Heart right ventricle (tissue), 16 donors: ENCODE measurements around the gene CHKA. TPM values are rescaled to one million over a fixed set of nuclear protein-coding genes. Genes with fewer than 3 reads are reported as not detected.

Source experiments
- ATAC-seq, 8 donors: fragments of 200-7000 bp; cut with Tn5 transposase; one replicate each; pipeline ENCODE4 v1.9.1; 2020; ENCODE audit warnings: mild to moderate bottlenecking in 8 of 8, moderate library complexity in 8 of 8, moderate number of reproducible peaks in 1 of 8
- DNase-seq, 2 donors: peaks; one replicate each; pipeline ENCODE4 v3.0.0-alpha.2; 2020
- H3K27ac ChIP-seq, 10 donors: fragments of 200-600 bp; sonication (generic) in 2 of 10; one replicate each; pipeline versions ENCODE4 v1.5.0 to v1.8.0; 2020 to 2022; ENCODE audit warnings: mild to moderate bottlenecking in 3 of 10
- H3K27me3 ChIP-seq, 7 donors: fragments of 200-600 bp; one replicate each; pipeline ENCODE4 v1.8.0; 2021 to 2022; ENCODE audit warnings: mild to moderate bottlenecking in 2 of 7
- H3K36me3 ChIP-seq, 9 donors: fragments of 200-600 bp; sonication (generic) in 1 of 9; one replicate each; pipeline versions ENCODE4 v1.5.0 to v1.8.0; 2020 to 2022; ENCODE audit warnings: mild to moderate bottlenecking in 2 of 9
- H3K4me1 ChIP-seq, 9 donors: fragments of 200-600 bp; sonication (generic) in 1 of 9; one replicate each; pipeline versions ENCODE4 v1.5.0 to v1.8.0; 2020 to 2022; ENCODE audit warnings: mild to moderate bottlenecking in 4 of 9
- H3K4me3 ChIP-seq, 10 donors: fragments of 200-600 bp; sonication (generic) in 2 of 10; one replicate each; pipeline versions ENCODE4 v1.5.0 to v1.8.0; 2020 to 2022; ENCODE audit warnings: mild to moderate bottlenecking in 7 of 10, moderate library complexity in 2 of 10
- H3K9me3 ChIP-seq, 11 donors: fragments of 200-600 bp in 10 of 11; sonication (generic) in 2 of 11; one replicate each; pipeline versions ENCODE4 v1.5.0 to v1.8.0; 2013 to 2022; ENCODE audit warnings: mild to moderate bottlenecking in 2 of 11, control low read depth in 1 of 11, moderate library complexity in 1 of 11
- WGBS, 2 donors: extraction: QIAGEN DNeasy Blood & Tissue Kit; methylation state at CpG; one replicate each; pipeline ENCODE4 v1.1.7; 2013; ENCODE audit warnings: inconsistent platforms in 1 of 2; 5-methylcytosine and 5-hydroxymethylcytosine counted together
- intact Hi-C, 10 donors: fragments of 100-400 bp; cut with DNase I; formaldehyde crosslinking; loops; one replicate each; pipeline versions ENCODE4 v1.11.1 to v1.14.2; 2022
- polyA plus RNA-seq, 2 donors: library from polyadenylated mRNA; stranded (reverse); fragments of 200-250 nt; gene quantifications; one replicate each; pipeline ENCODE4 v1.2.3, GENCODE V29; 2013
- total RNA-seq, 10 donors: library from RNA; stranded (reverse); fragmentation: NEBNext Ultra II Directional in 3 of 10; extraction: Animal tissue kit (Norgen Biotek cat#: 25700) in 3 of 10; gene quantifications; one replicate each; pipeline versions ENCODE4 v1.2.1 to v1.2.4, GENCODE V29; 2021 to 2023
- TF ChIP-seq, protein P1 (sequence below), 9 donors: fragments of 200-600 bp; sonication (generic) in 2 of 9; IDR thresholded peaks; one replicate each; pipeline versions ENCODE4 v1.5.0 to v1.8.0; 2021 to 2022; ENCODE audit warnings: antibody characterized with exemption in 9 of 9, mild to moderate bottlenecking in 5 of 9, moderate library complexity in 1 of 9
- donor health status: Arrhythmogenic right ventricular cardiomyopathy.
- donor health status: ischemic (EF 13 %, LVEDD 7.1; RV severe dilation, severe dysfunction).
- donor health status: healthy with polysubstance abuse.
- donor health status: DM: no; HTN: yes; CAD: no.
- donor health status: DM: no; HTN: no; CAD: no.
- donor health status: ischemic (EF 25% LVEDD 6.9; RV normal size, moderate dysfunction).
- donor health status: ischemic (EF 25% LVEDD 5.7; RV mildly dilated, moderate dysfunction).
- donor health status: healthy.
- donor health status: DM: yes; HTN: yes; CAD: no.
- donor health status: Ischemic cardiomyopathy.
- donor health status: ischemic (EF 35%, LVEDD 5.7; RV mildly dilated, moderate dysfunction).
- donor health status: nonischemic (EF 11% LVEDD 7.7; RV severe dilation, severe dysfunction).
- donor health status: DM: yes; HTN: yes; CAD: no.
- donor health status: PGD.
- donor health status: ischemic (EF 29% LVEDD 5.4; RV normal size, mild dysfunction).
- donor health status: nonischemic (EF 23%, LVEDD 6.1; RV moderate dilation, normal function).

Gene CHKA
- total and polyA plus RNA-seq, 12 donors = 7.0 to 66.1 (median 9.6) TPM

DNA sequence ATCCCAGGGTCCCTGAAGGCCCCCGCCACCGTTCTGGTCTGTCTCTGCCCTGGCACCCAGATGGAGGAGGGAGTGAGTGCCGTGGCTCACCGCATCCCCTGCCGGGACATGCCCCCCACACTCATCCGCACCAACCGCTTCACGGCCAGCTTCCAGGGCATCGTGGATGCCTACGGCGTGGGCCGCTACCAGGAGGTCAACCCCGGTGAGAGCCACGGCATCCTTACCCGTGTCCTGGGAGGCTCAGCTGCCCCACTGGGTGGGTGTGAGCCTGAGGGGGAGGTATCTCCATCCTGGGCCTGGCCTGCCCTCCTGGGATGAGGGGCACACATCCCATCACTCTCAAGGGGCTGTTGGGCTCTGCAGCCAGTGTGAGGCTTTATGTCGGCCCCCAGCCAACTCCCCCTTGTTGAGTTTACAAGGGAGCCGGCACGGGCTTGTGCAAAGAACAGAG lies 76.3 kb downstream of the CHKA start:
- whole genome bisulfite sequencing, 2 donors = 95 to 96% methylated on average over 18 of the region's 18 CpGs
- DNase-seq = no peak
- Histone ChIP-seq H3K27me3 (no peaks in the 10 kb centered on the region), H3K4me3 (no peak overlapping the region), H3K27ac (no peak overlapping the region), H3K36me3 (peaks cover 0 to 88% (median 0%) of the 10 kb centered on the region in 9 donors), H3K4me1 (peaks cover 0 to 20% (median 11%) of the 10 kb centered on the region in 9 donors), H3K9me3 (no peaks in the 10 kb centered on the region)
- TF ChIP-seq, protein P1, sequence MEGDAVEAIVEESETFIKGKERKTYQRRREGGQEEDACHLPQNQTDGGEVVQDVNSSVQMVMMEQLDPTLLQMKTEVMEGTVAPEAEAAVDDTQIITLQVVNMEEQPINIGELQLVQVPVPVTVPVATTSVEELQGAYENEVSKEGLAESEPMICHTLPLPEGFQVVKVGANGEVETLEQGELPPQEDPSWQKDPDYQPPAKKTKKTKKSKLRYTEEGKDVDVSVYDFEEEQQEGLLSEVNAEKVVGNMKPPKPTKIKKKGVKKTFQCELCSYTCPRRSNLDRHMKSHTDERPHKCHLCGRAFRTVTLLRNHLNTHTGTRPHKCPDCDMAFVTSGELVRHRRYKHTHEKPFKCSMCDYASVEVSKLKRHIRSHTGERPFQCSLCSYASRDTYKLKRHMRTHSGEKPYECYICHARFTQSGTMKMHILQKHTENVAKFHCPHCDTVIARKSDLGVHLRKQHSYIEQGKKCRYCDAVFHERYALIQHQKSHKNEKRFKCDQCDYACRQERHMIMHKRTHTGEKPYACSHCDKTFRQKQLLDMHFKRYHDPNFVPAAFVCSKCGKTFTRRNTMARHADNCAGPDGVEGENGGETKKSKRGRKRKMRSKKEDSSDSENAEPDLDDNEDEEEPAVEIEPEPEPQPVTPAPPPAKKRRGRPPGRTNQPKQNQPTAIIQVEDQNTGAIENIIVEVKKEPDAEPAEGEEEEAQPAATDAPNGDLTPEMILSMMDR (IDR thresholded peaks at IDR 0.05) = no peak
- ATAC-seq = no peak
- intact Hi-C loops = no loop called here

DNA sequence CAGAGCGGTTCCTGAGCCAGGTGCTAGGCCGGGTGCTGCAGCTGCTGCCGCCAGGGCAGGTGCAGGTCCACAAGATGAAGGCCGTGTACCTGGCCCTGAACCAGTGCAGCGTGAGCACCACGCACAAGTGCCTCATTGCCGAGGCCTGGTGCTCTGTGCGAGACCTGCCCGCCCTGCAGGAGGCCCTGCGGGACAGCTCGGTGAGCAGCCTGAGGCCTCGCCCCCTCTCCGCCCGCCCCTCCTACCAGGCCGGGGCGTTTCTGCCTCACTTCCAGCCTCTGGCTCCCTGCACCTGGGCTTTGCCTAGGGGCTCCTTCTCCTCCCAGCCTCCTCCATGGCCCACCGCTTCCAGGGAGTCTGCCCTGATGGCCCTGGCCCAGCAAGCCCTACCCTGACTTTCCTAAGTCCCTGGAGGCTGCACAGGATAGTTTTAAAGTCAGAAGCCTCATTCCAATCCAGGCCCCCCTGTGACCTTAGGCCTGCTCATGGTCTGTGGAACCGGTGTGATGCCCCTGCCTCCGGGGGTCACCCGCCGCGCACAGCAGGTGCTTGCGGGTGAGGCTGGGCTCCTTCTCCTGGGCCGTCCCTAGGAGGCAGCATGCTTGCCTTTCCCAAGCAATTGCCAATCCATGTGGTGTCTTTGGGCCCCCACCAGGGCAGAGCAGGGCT lies 76.9 kb downstream of the CHKA start:
- 90 to 92% methylated on average over 23 to 24 of the region's 24 CpGs for WGBS, 2 donors
- Histone ChIP-seq H3K9me3 (no peaks in the 10 kb centered on the region), H3K27ac (no peak overlapping the region), H3K4me1 (peaks cover 4 to 26% (median 14%) of the 10 kb centered on the region in 9 donors), H3K4me3 (no peak overlapping the region), H3K36me3 (peaks cover 0 to 82% (median 0%) of the 10 kb centered on the region in 9 donors), H3K27me3 (no peaks in the 10 kb centered on the region)
- no peak for ATAC-seq
- TF ChIP-seq, protein P1 (IDR thresholded peaks at IDR 0.05) = no peak
- intact Hi-C loops = no loop called here
- no peak for DNase-seq

DNA sequence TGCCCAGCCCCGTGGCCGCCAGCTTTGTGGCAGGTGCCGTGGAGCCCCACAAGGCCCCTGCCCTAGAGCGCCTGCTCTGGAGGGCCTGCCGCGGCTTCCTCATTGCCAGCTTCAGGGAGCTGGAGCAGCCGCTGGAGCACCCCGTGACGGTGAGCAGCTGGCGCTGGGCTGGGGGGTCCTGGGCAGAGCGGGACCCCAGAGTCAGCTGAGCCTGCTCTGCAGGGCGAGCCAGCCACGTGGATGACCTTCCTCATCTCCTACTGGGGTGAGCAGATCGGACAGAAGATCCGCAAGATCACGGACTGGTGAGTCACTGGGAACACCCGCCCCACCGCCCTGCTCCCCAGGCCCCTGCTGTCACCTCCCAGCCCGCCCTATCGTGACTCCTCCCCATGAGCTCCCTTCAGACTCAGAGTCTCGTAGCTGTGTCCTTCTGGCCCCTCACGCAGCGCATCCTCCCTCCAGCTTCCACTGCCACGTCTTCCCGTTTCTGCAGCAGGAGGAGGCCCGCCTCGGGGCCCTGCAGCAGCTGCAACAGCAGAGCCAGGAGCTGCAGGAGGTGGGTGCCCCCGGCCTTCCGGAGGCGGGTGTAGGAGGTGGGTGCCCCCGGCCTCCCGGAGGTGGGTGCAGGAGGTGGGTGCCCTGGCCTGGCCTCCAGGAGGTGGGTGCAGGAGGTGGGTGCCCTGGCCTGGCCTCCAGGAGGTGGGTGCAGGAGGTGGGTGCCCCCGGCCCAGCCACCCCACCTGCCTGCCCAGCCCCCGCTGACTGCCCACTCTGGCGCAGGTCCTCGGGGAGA lies 77.6 kb downstream of the CHKA start:
- Histone ChIP-seq H3K4me1 (peaks cover 4 to 31% (median 16%) of the 10 kb centered on the region in 9 donors), H3K27ac (no peak overlapping the region), H3K4me3 (no peak overlapping the region), H3K27me3 (no peaks in the 10 kb centered on the region), H3K36me3 (peaks cover 0 to 74% (median 0%) of the 10 kb centered on the region in 9 donors), H3K9me3 (no peaks in the 10 kb centered on the region)
- TF ChIP-seq, protein P1 (IDR thresholded peaks at IDR 0.05) = no peak
- no peak for DNase-seq
- intact Hi-C loops = no loop called here
- WGBS, 2 donors = 90% methylated on average over 34 to 36 of the region's 36 CpGs
- no peak for ATAC-seq

DNA sequence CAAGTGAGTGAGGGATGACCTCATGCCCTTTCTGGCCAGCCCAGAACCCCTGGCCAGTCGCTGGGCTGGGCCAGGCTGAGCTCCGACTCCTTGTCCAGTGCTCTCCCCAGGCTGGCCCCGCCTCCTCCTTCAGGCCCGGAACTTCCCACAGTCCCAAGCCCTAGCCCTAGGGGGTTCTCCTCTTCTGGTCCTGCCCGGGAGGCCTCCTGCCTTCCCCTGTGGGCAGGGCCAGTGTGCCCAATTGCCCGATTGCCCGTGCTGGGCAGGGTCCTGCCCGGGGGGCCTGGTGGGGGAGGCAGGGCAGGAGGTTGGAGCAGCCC lies 78.2 kb downstream of the CHKA start:
- H3K4me1 ChIP-seq = peaks cover 8 to 37% (median 22%) of the 10 kb centered on the region in 9 donors
- ATAC-seq (no peak), DNase-seq (no peak)
- H3K27ac ChIP-seq = no peak overlapping the region
- no peaks in the 10 kb centered on the region for H3K9me3 ChIP-seq
- peaks cover 0 to 69% (median 0%) of the 10 kb centered on the region in 9 donors for H3K36me3 ChIP-seq
- TF ChIP-seq, protein P1 (IDR thresholded peaks at IDR 0.05) = no peak
- WGBS, 2 donors = 80% methylated on average over 8 of the region's 8 CpGs
- H3K27me3 ChIP-seq = no peaks in the 10 kb centered on the region
- no peak overlapping the region for H3K4me3 ChIP-seq
- intact Hi-C loops = no loop called here
